HCT116 (cell line): Measurements from ENCODE around the gene GALR2. TPM values are rescaled to one million over a fixed set of nuclear protein-coding genes. Genes with fewer than 3 reads are reported as not detected.

Source experiments
- ATAC-seq: fragments of 200-7000 bp; cut with Tn5 transposase; 2 replicates; pipeline ENCODE4 v1.9.1; 2020; ENCODE audit warnings: mild to moderate bottlenecking, moderate library complexity
- BruUV-seq: library from RNA; stranded (reverse); fragments of 400-500 nt; replicated peaks from 2 replicates; lab custom pipeline; 2021; lab: Mats Ljungman, UMichigan
- CTCF ChIA-PET: fragments of 300-600 bp; sonication (Branson Sonifier 250); formaldehyde crosslinking; loops from one replicate; lab custom pipeline; 2021; ENCODE audit warnings: antibody characterized with exemption; lab: Charles Lee
- POLR2A ChIA-PET: fragments of 300-600, 350-600 bp; sonication (Branson Sonifier 250); formaldehyde crosslinking; loops from one replicate; lab custom pipeline; 2021; ENCODE audit warnings: antibody characterized with exemption; lab: Charles Lee
- RAD21 ChIA-PET, 2 experiments: fragments of 300-600 bp; sonication (Branson Sonifier 250); formaldehyde crosslinking; loops; one replicate each; lab custom pipeline; 2023; ENCODE audit warnings: low total read pairs in 2 of 2; ENCODE audit not compliant: uncharacterized antibody in 2 of 2, unreplicated experiment in 2 of 2, low non-redundant PET in 1 of 2; lab: Charles Lee
- DNase-seq: peaks from one replicate; pipeline ENCODE4 v3.0.0-alpha.2; 2010; ENCODE audit warnings: low read depth, low spot score
- H2AFZ ChIP-seq: fragments of 200-600 bp; shearing (Covaris generic), sonication (generic); 2 replicates; pipeline ENCODE4 v1.6.1; 2017; ENCODE audit warnings: low read depth, mixed run types, mixed read lengths, antibody characterized with exemption, low read length; ENCODE audit not compliant: poor library complexity, severe bottlenecking
- H3K27ac ChIP-seq: 2 replicates; pipeline ENCODE4 v1.5.1; 2012; ENCODE audit warnings: low read depth, low read length
- H3K27me3 ChIP-seq: fragments of 200-600 bp; sonication (generic); 2 replicates; pipeline ENCODE4 v1.6.1; 2016; ENCODE audit warnings: mixed run types, low read length, mixed read lengths; ENCODE audit not compliant: insufficient read depth
- H3K36me3 ChIP-seq, 2 experiments: fragments of 200-500 bp in 1 of 2; fragments of 200-600 bp in 1 of 2; sonication (Bioruptor generic) in 1 of 2; sonication (generic) in 1 of 2; 2 replicates each; pipeline versions ENCODE4 v1.5.1 to v1.6.1; 2014 to 2016; ENCODE audit warnings: low read length in 2 of 2, inconsistent platforms in 1 of 2, mixed read lengths in 1 of 2, mixed run types in 1 of 2; ENCODE audit not compliant: insufficient read depth in 2 of 2, control insufficient read depth in 1 of 2
- H3K4me1 ChIP-seq, 2 experiments: fragments of 200-600 bp in 1 of 2; sonication (generic) in 1 of 2; 2 replicates each; pipeline versions ENCODE4 v1.5.1 to v1.6.1; 2012 to 2017; ENCODE audit warnings: low read length in 2 of 2, inconsistent platforms in 1 of 2, mild to moderate bottlenecking in 1 of 2, mixed read lengths in 1 of 2, mixed run types in 1 of 2, moderate library complexity in 1 of 2; ENCODE audit not compliant: insufficient read depth in 2 of 2, control insufficient read depth in 1 of 2
- H3K4me2 ChIP-seq: fragments of 200-600 bp; sonication (generic); 2 replicates; pipeline ENCODE4 v1.6.1; 2017; ENCODE audit warnings: mixed run types, low read length, mixed read lengths
- H3K4me3 ChIP-seq, 2 experiments: fragments of 200-600 bp in 1 of 2; sonication (generic) in 1 of 2; replicated peaks in 1 of 2; 2 replicates each; pipeline ENCODE4 v1.5.1; 2011 to 2016; ENCODE audit warnings: low read length in 2 of 2, control low read depth in 1 of 2, low read depth in 1 of 2, mild to moderate bottlenecking in 1 of 2, mixed read lengths in 1 of 2, mixed run types in 1 of 2
- H3K79me2 ChIP-seq: fragments of 200-600 bp; sonication (generic); 2 replicates; pipeline ENCODE4 v1.6.1; 2017; ENCODE audit warnings: mild to moderate bottlenecking, mixed run types, low read length, moderate library complexity, mixed read lengths; ENCODE audit not compliant: insufficient read depth
- H3K9ac ChIP-seq: fragments of 200-600 bp; sonication (generic); 2 replicates; pipeline ENCODE4 v1.6.1; 2016; ENCODE audit warnings: low read length, mixed read lengths
- H3K9me2 ChIP-seq: fragments of 200-600 bp; sonication (generic), shearing (Covaris generic); 2 replicates; pipeline ENCODE4 v1.6.1; 2017; ENCODE audit warnings: mixed run types, mild to moderate bottlenecking, moderate library complexity; ENCODE audit not compliant: insufficient read depth
- H3K9me3 ChIP-seq, 2 experiments: fragments of 200-500 bp in 1 of 2; fragments of 200-600 bp in 1 of 2; sonication (Bioruptor generic) in 1 of 2; sonication (generic) in 1 of 2; 2 replicates each; pipeline ENCODE4 v1.6.1; 2014 to 2017; ENCODE audit warnings: low read length in 2 of 2, mixed read lengths in 2 of 2, inconsistent platforms in 1 of 2, low read depth in 1 of 2, mild to moderate bottlenecking in 1 of 2, mixed run types in 1 of 2, moderate library complexity in 1 of 2; ENCODE audit not compliant: control insufficient read depth in 1 of 2, insufficient read depth in 1 of 2
- H4K20me1 ChIP-seq: fragments of 200-600 bp; sonication (generic), shearing (Covaris generic); 2 replicates; pipeline ENCODE4 v1.6.1; 2017; ENCODE audit warnings: mixed run types, mild to moderate bottlenecking, moderate library complexity; ENCODE audit not compliant: insufficient read depth
- EGR1 ChIP-seq: IDR thresholded peaks from 2 replicates; pipeline ENCODE4 v1.6.1; 2012; ENCODE audit warnings: low read depth
- ELF1 ChIP-seq: IDR thresholded peaks from 2 replicates; pipeline ENCODE4 v1.6.1; 2012; ENCODE audit warnings: low read depth, borderline replicate concordance
- JUND ChIP-seq: IDR thresholded peaks from 2 replicates; pipeline ENCODE4 v1.6.1; 2012
- POLR2A ChIP-seq: IDR thresholded peaks from 2 replicates; pipeline ENCODE4 v1.7.0; 2011; ENCODE audit warnings: borderline replicate concordance; ENCODE audit not compliant: insufficient read depth, insufficient read length; ENCODE audit errors: extremely low read depth
- POLR2AphosphoS5 ChIP-seq: IDR thresholded peaks from 2 replicates; pipeline ENCODE4 v1.6.1; 2011; ENCODE audit warnings: mild to moderate bottlenecking, low read depth, low read length, moderate library complexity
- REST ChIP-seq: IDR thresholded peaks from 2 replicates; pipeline ENCODE4 v1.6.1; 2012; ENCODE audit warnings: low read depth
- SIN3A ChIP-seq: IDR thresholded peaks from 2 replicates; pipeline ENCODE4 v1.6.1; 2012; ENCODE audit warnings: low read depth
- ZFX ChIP-seq: fragments of 450-650 bp; IDR thresholded peaks from 2 replicates; pipeline ENCODE4 v1.6.1; 2017
- intact Hi-C: fragments of 100-400 bp; cut with micrococcal nuclease; formaldehyde crosslinking; loops from 2 replicates; pipeline ENCODE4 v1.10.0; 2022
- total RNA-seq: library from RNA; stranded (reverse); gene quantifications from one replicate; pipeline ENCODE4 v1.2.1, GENCODE V29; 2021; ENCODE audit not compliant: unreplicated experiment
- TF ChIP-seq, protein P1 (sequence below), 3 experiments: fragments of 200-600 bp in 1 of 3; sonication (generic) in 1 of 3; IDR thresholded peaks in 2 of 3; conservative IDR thresholded peaks in 1 of 3; 2 replicates each; pipeline ENCODE4 v1.5.1; 2012 to 2017; ENCODE audit warnings: low read depth in 2 of 3, low read length in 2 of 3, antibody characterized with exemption in 1 of 3, borderline replicate concordance in 1 of 3, control low read depth in 1 of 3, mild to moderate bottlenecking in 1 of 3, mixed read lengths in 1 of 3, mixed run types in 1 of 3, moderate library complexity in 1 of 3; ENCODE audit not compliant: insufficient read depth in 1 of 3

Gene GALR2
- total RNA-seq, 1 experiment from 2014 or later = 0.27 TPM

DNA sequence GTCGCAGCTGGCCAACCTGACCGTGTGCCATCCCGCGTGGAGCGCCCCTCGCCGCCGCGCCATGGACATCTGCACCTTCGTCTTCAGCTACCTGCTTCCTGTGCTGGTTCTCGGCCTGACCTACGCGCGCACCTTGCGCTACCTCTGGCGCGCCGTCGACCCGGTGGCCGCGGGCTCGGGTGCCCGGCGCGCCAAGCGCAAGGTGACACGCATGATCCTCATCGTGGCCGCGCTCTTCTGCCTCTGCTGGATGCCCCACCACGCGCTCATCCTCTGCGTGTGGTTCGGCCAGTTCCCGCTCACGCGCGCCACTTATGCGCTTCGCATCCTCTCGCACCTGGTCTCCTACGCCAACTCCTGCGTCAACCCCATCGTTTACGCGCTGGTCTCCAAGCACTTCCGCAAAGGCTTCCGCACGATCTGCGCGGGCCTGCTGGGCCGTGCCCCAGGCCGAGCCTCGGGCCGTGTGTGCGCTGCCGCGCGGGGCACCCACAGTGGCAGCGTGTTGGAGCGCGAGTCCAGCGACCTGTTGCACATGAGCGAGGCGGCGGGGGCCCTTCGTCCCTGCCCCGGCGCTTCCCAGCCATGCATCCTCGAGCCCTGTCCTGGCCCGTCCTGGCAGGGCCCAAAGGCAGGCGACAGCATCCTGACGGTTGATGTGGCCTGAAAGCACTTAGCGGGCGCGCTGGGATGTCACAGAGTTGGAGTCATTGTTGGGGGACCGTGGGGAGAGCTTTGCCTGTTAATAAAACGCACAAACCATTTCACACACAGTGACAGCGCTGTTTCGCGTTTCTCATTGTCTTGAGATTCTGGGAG lies 2.4 kb downstream of the GALR2 start:
- intact Hi-C loops = no loop called here
- no peak overlapping the region for H3K27ac ChIP-seq
- no peak overlapping the region for H3K4me3 ChIP-seq
- DNase-seq (no peak), ATAC-seq (no peak)
- no peak overlapping the region for H3K9ac ChIP-seq
- H3K36me3 ChIP-seq = no peaks in the 10 kb centered on the region
- H2AFZ ChIP-seq = no peak overlapping the region
- BruUV-seq = no TSS peak
- TF ChIP-seq, protein P1, sequence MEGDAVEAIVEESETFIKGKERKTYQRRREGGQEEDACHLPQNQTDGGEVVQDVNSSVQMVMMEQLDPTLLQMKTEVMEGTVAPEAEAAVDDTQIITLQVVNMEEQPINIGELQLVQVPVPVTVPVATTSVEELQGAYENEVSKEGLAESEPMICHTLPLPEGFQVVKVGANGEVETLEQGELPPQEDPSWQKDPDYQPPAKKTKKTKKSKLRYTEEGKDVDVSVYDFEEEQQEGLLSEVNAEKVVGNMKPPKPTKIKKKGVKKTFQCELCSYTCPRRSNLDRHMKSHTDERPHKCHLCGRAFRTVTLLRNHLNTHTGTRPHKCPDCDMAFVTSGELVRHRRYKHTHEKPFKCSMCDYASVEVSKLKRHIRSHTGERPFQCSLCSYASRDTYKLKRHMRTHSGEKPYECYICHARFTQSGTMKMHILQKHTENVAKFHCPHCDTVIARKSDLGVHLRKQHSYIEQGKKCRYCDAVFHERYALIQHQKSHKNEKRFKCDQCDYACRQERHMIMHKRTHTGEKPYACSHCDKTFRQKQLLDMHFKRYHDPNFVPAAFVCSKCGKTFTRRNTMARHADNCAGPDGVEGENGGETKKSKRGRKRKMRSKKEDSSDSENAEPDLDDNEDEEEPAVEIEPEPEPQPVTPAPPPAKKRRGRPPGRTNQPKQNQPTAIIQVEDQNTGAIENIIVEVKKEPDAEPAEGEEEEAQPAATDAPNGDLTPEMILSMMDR (IDR thresholded peaks at IDR 0.05 in 2 of 3, conservative IDR thresholded peaks at IDR 0.05 in 1 of 3; ENCODE audit: borderline replicate concordance in 1 of 3, insufficient read depth in 1 of 3, low read depth in 2 of 3, low read length in 2 of 3) = no peak
- no peak for TF ChIP-seq JUND
- TF ChIP-seq ELF1 = no peak
- TF ChIP-seq POLR2AphosphoS5 = no peak
- no peak for TF ChIP-seq POLR2A
- TF ChIP-seq REST = no peak
- no peak for TF ChIP-seq SIN3A
- TF ChIP-seq ZFX = no peak
- TF ChIP-seq EGR1 = no peak
- H3K4me1 ChIP-seq = peaks cover 4 to 7% of the 10 kb centered on the region in 2 experiments
- ChIA-PET RAD21 (interaction anchor here in 1 of 2 experiments (0.6 kb wide), 1 partner anchor 180 kb away, joined by 6 read pairs; the partner anchor contains the start of gene TRIM65), CTCF (no interaction called here), POLR2A (no interaction called here)
- H3K4me2 ChIP-seq = no peak overlapping the region
- no peaks in the 10 kb centered on the region for H3K9me2 ChIP-seq
- H3K9me3 ChIP-seq = no peaks in the 10 kb centered on the region
- peaks cover 8% of the 10 kb centered on the region for H3K79me2 ChIP-seq
- H4K20me1 ChIP-seq = no peaks in the 10 kb centered on the region
- peaks cover 8% of the 10 kb centered on the region; the same call in 1 of the 2 replicates for H3K27me3 ChIP-seq
